ENCODE data around the gene MARCHF4. TPM values are rescaled to one million over a fixed set of nuclear protein-coding genes. Genes with fewer than 3 reads are reported as not detected.

Gene MARCHF4
- polyA plus RNA-seq, 4 donors: 0.10 to 0.16 (median 0.13) TPM

DNA sequence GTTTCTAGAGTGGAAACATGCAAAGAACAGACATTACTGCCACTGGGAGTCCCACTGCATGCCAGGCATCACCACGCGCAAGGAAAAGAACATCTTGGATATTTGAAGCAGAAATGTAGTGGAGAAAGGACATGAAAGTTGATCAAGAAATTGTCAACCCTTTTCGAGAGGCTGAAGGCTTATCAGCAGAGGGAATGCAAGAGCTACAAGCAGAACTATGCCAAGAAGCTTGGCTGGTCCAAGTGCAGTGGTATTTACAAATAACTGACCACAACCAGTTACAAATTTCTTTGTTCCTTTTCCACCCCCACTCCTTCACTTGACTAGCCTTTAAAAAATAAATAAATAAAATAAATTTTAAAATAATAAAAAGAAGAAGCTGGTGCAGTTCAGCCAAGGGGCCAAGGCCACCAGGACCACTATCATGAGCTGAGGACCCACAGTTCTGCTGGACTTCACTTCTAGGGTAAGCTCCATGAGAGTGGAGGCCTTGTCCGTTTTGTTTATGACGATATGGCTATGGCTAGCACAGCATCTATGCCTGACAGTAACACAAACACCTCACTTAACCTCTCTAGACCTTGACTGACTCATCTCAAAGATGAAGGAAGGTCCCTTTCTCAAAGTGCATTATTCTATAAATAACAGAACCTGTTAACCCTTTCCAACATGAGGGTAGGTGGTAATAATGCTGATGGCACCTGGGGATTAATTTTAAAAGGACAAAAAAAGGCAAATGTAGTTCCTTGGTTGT lies 20.9 kb downstream of the MARCHF4 start:
- DNase-seq (ENCODE audit: low read depth in 4 of 4, low spot score in 3 of 4): no peak

DNA sequence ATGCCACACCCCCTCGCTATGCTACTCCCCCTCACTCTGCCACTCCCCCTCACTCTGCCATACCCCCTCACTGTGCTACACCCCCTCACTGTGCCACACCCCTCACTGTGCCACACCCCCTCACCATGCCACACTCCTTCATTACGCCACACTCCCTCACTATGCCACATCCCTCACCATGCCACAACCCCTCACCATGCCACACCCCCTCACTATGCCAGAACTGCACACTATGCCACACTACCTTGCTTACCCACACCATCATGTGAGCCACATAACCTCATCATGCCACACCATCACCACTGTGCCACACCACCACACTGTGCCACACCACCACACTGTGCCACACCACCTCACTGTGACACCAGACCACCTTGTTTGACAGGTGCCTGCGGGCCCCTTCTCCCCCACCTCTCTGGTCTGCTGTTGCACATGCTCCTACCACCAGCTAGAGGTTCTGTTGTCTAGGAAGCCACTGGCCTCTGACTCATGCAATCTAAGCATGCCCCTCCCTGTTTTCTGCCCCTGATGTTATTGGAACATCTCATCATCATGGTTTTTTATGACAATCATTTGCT lies 22.0 kb downstream of the MARCHF4 start:
- no peak for DNase-seq (ENCODE audit: low read depth in 4 of 4, low spot score in 3 of 4)

DNA sequence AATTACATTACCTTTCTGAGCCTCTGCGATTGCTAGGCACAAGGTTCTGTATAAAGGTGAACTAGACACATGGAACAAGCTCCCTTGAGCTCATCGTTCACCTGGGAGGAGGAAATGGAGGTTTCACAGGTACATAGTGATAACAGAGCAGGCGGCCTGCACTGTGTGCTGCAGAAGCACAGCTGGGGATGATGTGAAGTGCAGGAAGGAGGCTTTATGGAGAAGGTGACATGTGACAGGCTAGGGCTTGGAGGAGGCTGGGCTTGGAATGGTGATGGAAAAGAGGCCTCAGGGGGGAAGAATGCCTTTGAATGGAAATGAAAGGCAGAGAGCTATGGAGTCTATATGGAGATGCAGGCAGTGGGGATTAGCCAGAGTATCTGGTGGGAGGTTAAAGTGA lies 22.9 kb downstream of the MARCHF4 start:
- no peak for DNase-seq (ENCODE audit: low read depth in 4 of 4, low spot score in 3 of 4)

DNA sequence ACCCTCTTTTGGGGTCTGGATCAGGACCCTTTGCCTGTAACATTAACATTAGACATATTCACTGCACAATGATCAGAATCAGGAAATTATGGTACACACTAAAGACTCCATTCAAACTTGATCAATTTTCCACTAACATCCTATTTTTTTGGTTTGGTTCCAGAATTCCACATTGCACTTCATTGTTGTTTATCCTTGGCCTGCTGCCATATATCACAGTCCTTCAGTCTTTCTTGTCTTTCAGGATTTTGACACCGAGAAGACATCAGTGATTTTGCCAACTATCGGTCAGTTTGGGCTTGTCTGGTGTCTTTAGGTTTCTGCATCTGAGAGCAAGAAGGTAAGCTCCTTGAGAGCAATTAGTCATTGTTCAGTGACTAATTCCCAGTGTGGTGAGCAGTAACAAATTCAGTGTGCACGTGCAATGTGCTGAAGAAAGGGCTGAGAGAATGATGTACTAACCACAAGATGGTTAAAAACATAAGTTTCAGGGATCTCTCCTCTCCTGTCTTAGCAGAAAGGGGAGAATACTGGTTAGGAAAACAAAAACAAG lies 23.5 kb downstream of the MARCHF4 start:
- no peak for DNase-seq (ENCODE audit: low read depth in 4 of 4, low spot score in 3 of 4)

DNA sequence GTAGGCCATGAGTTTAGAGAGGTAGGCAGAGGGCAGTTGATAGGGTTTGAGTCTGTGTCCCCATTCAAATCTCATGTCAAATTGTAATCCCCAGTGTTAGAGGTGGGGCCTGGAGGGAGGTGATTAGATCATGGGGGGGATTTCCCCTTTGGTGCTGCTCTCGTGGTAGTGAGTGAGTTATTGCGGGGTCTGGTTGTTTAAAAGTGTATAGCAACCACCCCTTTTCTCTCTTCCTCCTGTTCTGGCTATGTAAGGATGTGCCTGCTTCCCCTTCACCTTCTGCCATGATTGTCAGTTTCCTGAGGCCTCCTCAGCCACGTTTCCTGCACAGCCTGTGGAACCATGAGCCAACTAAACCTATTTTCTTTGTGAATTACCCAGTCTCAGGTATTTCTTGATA lies 25.5 kb downstream of the MARCHF4 start:
- DNase-seq (ENCODE audit: low read depth in 4 of 4, low spot score in 3 of 4): no peak

DNA sequence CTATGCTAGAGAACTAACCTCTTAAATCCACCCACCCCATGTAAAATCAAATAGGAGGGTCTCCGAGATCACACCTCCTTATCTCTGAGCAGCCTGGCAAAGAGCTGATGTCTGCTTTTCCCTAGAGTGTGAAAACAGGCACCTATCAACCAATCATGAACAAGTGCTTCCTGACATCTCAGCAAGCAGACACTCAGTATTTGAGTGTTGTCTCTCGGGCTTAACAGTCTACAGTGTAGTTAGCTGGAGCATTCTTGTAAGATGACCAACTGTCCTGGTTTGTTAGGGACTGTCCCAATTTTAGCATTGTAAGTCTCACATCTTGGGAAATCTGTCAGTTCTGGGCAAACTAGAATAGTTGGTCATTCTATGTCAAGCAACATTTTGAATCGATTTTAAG lies 26.4 kb downstream of the MARCHF4 start:
- no peak for DNase-seq (ENCODE audit: low read depth in 4 of 4, low spot score in 3 of 4)

DNA sequence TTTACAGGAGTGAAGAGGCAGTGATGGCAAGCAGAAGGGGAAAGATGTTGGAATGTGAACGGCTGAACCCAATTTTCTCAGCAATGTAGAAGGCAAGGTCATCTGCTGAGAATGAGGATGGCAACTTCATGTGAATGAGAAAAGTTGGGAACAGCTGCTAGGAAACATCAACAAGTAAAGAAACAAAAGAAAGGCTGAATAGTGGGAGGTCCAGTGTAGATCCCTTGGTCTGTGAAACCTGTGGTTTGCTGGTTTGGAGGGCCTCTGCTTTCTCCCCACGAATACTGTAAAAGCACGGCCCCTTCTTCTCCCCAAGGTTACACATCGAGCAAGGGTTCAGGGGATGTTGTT lies 27.4 kb downstream of the MARCHF4 start:
- DNase-seq (ENCODE audit: low read depth in 4 of 4, low spot score in 3 of 4): no peak

DNA sequence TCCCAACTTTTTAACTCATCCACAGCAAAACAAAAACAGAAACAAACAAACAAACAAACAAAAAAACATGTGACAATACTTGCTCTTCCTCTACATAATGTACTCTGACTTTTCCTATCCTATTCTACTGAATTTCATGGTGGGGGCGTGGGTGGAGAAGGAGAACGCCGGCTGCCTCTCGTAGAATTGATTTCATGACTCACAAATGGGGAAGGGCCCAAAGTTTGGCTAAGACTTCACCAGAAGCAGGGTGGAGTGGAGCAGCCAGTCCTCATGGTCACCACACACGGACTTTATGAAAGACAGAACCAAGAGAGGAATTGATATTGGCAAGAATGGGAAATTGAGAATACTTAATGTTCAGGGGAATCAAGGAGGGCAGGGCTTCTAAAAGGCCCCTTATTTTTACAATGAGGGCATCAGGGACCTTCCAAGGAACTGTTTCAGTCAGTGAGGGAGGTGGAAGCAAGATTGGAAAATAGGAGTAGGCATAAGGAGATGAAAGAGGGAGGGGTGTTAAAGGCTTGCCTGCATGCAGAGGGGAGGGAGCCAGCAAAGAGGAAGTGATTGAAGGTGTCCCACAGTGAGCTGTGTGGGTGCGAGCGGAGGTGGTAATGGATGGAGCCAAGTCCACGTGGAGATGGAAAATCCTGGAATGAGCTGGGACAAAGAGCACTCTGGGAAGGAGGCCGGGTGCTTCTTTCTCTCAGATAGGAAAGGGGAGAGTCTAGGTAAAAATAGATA lies 27.9 kb downstream of the MARCHF4 start:
- no peak for DNase-seq (ENCODE audit: low read depth in 4 of 4, low spot score in 3 of 4)

DNA sequence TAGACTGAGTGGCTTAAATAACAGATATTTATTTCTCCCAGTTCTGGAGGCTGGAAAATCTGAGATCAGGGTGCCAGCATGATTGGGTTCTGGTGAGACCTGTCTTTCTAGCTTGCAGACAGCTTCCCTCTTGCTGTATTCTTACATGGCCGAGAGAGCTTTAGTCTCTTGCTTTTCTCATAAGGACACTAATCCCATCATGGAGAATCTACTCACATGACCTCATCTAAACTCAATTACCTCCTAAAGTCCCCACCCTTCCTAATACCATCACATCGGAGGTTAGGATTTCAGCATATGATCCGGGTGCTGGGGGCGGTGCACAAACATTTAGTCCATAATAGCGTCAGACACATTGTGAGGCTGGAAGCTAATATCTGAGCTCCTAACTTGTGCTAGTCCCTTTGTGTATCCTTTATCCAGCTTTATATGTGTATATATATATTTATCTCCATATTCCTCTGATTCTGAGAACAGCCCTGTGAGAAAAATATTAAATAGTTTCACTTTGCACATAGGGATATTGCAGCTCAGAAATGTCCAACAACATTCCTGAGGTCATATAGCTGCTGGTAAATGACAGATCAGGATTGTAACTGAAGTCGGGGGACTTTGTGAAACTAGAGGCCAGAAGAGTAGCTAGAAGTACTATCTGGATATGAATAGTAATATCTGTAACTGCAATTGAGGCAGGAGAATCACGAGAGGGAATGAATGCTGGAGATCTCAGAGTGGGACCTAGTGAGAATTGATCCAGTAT lies 28.9 kb downstream of the MARCHF4 start:
- DNase-seq (ENCODE audit: low read depth in 4 of 4, low spot score in 3 of 4): no peak

DNA sequence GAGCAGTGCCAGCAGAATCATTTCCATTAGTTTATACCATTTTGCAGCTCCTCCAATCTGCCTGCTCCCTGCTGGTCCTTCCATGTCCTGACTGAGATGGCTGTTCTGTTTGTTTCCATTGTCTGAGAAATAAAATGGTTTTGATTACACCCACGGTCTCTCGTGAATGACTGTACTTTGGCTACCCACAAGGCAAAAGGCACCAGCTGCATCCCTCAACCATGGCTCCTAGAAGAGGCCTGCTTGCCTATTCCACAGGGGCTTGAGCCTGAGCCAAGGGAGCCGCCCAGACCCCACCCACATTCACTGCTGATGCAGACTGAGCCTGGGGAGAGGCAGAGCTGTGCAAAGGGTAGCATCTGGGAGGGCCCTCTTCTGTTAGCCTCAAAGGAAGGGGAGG lies 31.2 kb downstream of the MARCHF4 start:
- DNase-seq (ENCODE audit: low read depth in 4 of 4, low spot score in 3 of 4): no peak

DNA sequence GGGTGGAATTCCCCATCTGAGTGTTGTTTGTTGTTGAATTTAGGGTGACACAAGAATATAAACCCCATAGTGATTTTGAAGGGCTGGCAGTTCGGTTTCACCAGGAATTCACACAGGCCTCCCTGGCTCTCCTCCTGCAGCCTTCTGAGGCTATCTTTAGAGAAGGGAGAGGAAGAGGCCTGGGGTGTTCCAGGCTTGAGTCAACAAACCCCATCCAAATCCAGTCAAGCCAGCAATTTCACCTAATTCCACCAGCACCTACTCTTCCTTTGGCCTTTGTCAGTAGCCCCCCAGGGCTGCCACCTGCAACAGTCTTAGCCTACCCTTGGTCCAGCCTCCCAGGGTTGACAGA lies 32.0 kb downstream of the MARCHF4 start:
- DNase-seq (ENCODE audit: low read depth in 4 of 4, low spot score in 3 of 4): no peak

DNA sequence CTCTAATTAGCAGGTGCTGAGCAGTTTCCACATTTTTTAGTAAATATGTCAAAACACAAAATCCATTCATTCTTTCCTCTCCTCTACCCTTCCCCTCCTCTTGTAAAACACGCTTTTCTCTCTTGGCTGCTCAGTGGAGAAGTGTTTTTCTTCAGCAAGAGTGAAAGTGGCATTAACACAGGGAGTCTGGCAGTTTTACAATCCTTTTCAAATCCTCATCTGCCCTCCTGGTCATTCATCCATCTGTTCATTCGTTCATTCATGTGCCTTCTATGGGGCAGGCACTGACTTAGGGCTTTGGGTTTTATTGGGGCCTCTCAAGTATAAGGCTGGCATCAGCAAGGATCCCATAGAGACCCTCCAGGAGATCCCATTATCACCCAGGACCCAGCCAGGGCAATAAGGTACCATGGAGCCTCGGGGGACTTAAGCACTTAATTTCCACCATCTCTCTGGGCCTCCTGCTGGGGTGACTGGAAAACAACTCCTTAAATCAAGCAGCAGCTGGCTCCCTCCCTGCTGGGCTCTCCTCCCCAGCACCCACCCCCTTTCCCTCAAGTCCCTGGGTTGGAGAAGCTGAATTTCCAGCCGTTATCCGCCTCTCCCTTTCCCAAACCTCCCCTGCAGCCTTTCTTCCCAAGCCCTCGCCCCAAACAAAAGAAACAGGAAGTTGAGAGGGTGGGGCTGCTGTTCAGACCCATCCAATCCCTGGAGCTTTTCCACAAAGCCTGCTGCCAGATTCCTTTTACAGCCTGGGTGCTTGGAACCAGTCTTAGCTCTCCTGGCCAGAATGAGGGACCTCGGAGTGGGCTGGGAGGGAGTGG lies 32.6 kb downstream of the MARCHF4 start:
- DNase-seq (ENCODE audit: low read depth in 4 of 4, low spot score in 3 of 4): peak in 3 of 4 donors; percentile 28 to 38 (median 30)

DNA sequence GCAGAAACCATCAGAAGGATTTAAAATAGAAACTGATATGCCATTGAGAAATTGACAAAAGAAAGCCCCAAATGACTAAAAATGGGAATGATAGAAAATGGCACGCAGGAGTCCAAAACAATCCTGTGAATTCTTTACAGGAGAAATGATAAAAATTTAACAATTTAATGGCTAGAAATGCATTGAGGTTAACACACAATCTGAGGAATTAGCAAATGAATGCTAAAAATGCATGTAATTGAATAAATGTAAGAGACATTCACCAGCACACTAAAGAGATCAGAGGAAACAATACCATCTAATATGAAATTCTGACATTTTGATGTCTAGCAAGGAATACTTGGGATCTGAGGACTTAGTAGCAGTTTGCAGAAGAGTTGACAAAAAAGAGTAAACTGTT lies 37.0 kb downstream of the MARCHF4 start:
- DNase-seq (ENCODE audit: low read depth in 4 of 4, low spot score in 3 of 4): no peak

DNA sequence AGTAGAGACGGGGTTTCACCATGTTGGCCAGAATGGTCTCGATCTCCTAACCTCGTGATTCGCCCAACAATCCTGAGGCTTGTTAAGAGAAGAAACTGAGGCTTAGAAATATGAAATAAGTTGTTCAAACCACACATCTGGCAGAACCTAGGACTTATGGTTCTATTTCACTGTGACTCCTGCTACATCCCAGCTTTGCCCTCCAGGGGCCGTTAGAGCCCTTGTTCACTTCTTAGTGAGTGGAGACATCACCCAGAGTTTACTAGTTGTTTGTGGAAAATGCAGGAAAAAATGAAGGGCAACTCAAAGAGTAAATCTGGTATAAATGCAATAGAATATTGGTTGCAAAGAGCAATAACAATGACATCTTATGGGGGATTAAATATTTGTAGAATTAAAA lies 43.9 kb downstream of the MARCHF4 start:
- DNase-seq (ENCODE audit: low read depth in 4 of 4, low spot score in 3 of 4): no peak

DNA sequence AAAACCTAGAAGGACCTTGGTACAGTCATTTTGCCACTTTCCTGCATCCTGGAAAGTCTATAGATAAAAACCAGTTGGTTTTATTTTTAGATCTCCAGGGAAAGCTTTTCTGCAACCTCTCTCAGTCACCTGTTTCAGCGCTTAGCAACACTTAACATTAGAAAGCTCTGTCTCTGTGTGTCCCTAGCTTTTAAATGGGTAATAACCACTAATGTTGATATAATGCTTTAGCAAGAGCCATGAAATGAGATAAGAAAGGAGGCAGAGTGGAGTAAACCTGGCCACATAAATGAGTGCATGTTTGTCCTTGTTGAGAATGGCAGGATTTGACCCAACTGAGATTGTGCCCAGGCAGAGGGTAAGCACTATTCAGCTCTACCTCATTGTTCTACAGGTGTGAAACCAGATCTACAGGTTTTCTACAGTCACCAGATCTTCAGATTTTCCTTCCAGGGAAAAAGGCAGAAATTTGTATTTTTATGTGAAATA lies 44.8 kb downstream of the MARCHF4 start:
- no peak for DNase-seq (ENCODE audit: low read depth in 4 of 4, low spot score in 3 of 4)

Other genes starting within 250 kb of the MARCHF4 start
- 10 to 100 TPM; 26.0 to 28.8 (median 27.1) TPM for gene SMARCAL1, start 40.0 kb upstream of the MARCHF4 start, polyA plus RNA-seq (ENCODE audit: insufficient read length in 4 of 4)
- 1,000 to 10,000 TPM; 1,875 to 2,571 (median 2,124) TPM for gene RPL37A, start 126.4 kb upstream of the MARCHF4 start, polyA plus RNA-seq (ENCODE audit: insufficient read length in 4 of 4)

All from right renal pelvis (tissue), 4 donors.